Measurements from ENCODE around the gene EGFR. TPM values are rescaled to one million over a fixed set of nuclear protein-coding genes. Genes with fewer than 3 reads are reported as not detected.

EGFR gene
- total and polyA plus RNA-seq, 7 donors, result 3.6 to 39.7 (median 14.1) TPM

GRCh38 chr7:55129541-55130394 is 111.0 kb downstream of the EGFR start:
- peak in 3 of 4 donors; percentile 46 to 69 (median 49) for ATAC-seq
- WGBS, 3 donors, result 41 to 63% (median 46%) methylated on average over 8 of the region's 8 CpGs
- intact Hi-C loops (cut with DNase I), result loop anchor here in 1 of 2 donors (5.0 kb wide), 1 partner anchor 62 kb away; no protein-coding TSS in a partner anchor

GRCh38 chr7:55130395-55131141 is 111.8 kb downstream of the EGFR start:
- H3K36me3 ChIP-seq (ENCODE audit: insufficient read depth in 1 of 2, low read depth in 1 of 2), result no peaks in the 10 kb centered on the region
- no peak overlapping the region for H3K4me3 ChIP-seq
- peak overlapping the region; percentile 97 for H3K27ac ChIP-seq
- ATAC-seq (peak; percentile 14 to 31 (median 16)), DNase-seq (peak; percentile 67 to 79)
- WGBS, 3 donors, result 56 to 66% (median 59%) methylated on average over 15 of the region's 15 CpGs
- H3K9me3 ChIP-seq, result no peaks in the 10 kb centered on the region
- H3K27me3 ChIP-seq (ENCODE audit: insufficient read depth in 3 of 3, low read length in 2 of 3), result no peaks in the 10 kb centered on the region
- H3K4me1 ChIP-seq, result peaks cover 87% of the 10 kb centered on the region
- intact Hi-C loops (cut with DNase I), result loop anchor here in 1 of 2 donors (5.0 kb wide), 1 partner anchor 63 kb away; no protein-coding TSS in a partner anchor
- TF ChIP-seq CTCF (IDR thresholded peaks at IDR 0.05), result no peak

More at GRCh38 chr7:55129541-55130394, 111.0 kb downstream of the EGFR start:
- H3K27me3 ChIP-seq (ENCODE audit: insufficient read depth in 3 of 3, low read length in 2 of 3), result no peaks in the 10 kb centered on the region
- TF ChIP-seq CTCF (IDR thresholded peaks at IDR 0.05), result no peak
- peak overlapping the region; percentile 97 for H3K27ac ChIP-seq
- no peaks in the 10 kb centered on the region for H3K36me3 ChIP-seq (ENCODE audit: insufficient read depth in 1 of 2, low read depth in 1 of 2)
- no peaks in the 10 kb centered on the region for H3K9me3 ChIP-seq
- no peak for DNase-seq
- H3K4me1 ChIP-seq, result peaks cover 95% of the 10 kb centered on the region
- H3K4me3 ChIP-seq, result peak overlapping the region; percentile 9

- peak overlapping the region; percentile 97 for H3K27ac ChIP-seq
- H3K36me3 ChIP-seq (ENCODE audit: insufficient read depth in 1 of 2, low read depth in 1 of 2), result no peaks in the 10 kb centered on the region
- TF ChIP-seq CTCF (IDR thresholded peaks at IDR 0.05), result no peak
- 66 to 80% (median 66%) methylated on average over 17 of the region's 17 CpGs for WGBS, 3 donors
- H3K4me3 ChIP-seq, result no peak overlapping the region
- no peaks in the 10 kb centered on the region for H3K9me3 ChIP-seq
- ATAC-seq, result no peak
- DNase-seq, result no peak
- no peaks in the 10 kb centered on the region for H3K27me3 ChIP-seq (ENCODE audit: insufficient read depth in 3 of 3, low read length in 2 of 3)
- peaks cover 81% of the 10 kb centered on the region for H3K4me1 ChIP-seq
- intact Hi-C loops (cut with DNase I), result loop anchor here in 1 of 2 donors (5.0 kb wide), 1 partner anchor 64 kb away; no protein-coding TSS in a partner anchor
These were observed 112.5 kb downstream of the EGFR start for GRCh38 chr7:55131142-55131929.

GRCh38 chr7:55132550-55132889 is 113.7 kb downstream of the EGFR start:
- H3K27ac ChIP-seq, result peak overlapping the region; percentile 97
- DNase-seq (no peak), ATAC-seq (no peak)
- H3K4me3 ChIP-seq, result no peak overlapping the region
- peaks cover 71% of the 10 kb centered on the region for H3K4me1 ChIP-seq
- no peak for TF ChIP-seq CTCF (IDR thresholded peaks at IDR 0.05)
- intact Hi-C loops (cut with DNase I), result loop anchor here in 1 of 2 donors (5.0 kb wide), 1 partner anchor 65 kb away; no protein-coding TSS in a partner anchor
- H3K27me3 ChIP-seq (ENCODE audit: insufficient read depth in 3 of 3, low read length in 2 of 3), result no peaks in the 10 kb centered on the region
- no peaks in the 10 kb centered on the region for H3K36me3 ChIP-seq (ENCODE audit: insufficient read depth in 1 of 2, low read depth in 1 of 2)
- H3K9me3 ChIP-seq, result no peaks in the 10 kb centered on the region
- 85 to 97% (median 93%) methylated on average over 5 of the region's 5 CpGs for WGBS, 3 donors
